ENCODE results near the gene TMEM108.

The TMEM108 gene

GRCh38 chr3:133130168-133130567 lies 92.0 kb downstream of the TMEM108 start:
- TF ChIP-seq ISL1 (CRISPR knock-in tag; IDR thresholded peaks at IDR 0.05) = no peak
- no peak for TF ChIP-seq ZNF8 (CRISPR knock-in tag; IDR thresholded peaks at IDR 0.05)
- no peak for TF ChIP-seq ZFP3 (CRISPR knock-in tag; IDR thresholded peaks at IDR 0.05)
- no peak for TF ChIP-seq TCF4 (CRISPR knock-in tag; IDR thresholded peaks at IDR 0.05; ENCODE audit: borderline replicate concordance)
- no peak for TF ChIP-seq ZNF565 (CRISPR knock-in tag; conservative IDR thresholded peaks at IDR 0.05; ENCODE audit: low read depth)
- no peak for TF ChIP-seq OSR1 (CRISPR knock-in tag; IDR thresholded peaks at IDR 0.05)
- TF ChIP-seq GLIS3 (CRISPR knock-in tag; IDR thresholded peaks at IDR 0.05) = no peak
- TF ChIP-seq PPARA (CRISPR knock-in tag; IDR thresholded peaks at IDR 0.05; ENCODE audit: borderline replicate concordance) = no peak
- no peak for TF ChIP-seq ARNTL (CRISPR knock-in tag; IDR thresholded peaks at IDR 0.05; ENCODE audit: borderline replicate concordance, low read depth)
- TF ChIP-seq ZNF70 (CRISPR knock-in tag; IDR thresholded peaks at IDR 0.05) = no peak
- no peak for TF ChIP-seq SNAI2 (CRISPR knock-in tag; IDR thresholded peaks at IDR 0.05)
- TF ChIP-seq POU6F1 (CRISPR knock-in tag; IDR thresholded peaks at IDR 0.05; ENCODE audit: borderline replicate concordance, low read depth) = no peak
- no peak for TF ChIP-seq ESRRG (CRISPR knock-in tag; IDR thresholded peaks at IDR 0.05)
- TF ChIP-seq, protein P1, sequence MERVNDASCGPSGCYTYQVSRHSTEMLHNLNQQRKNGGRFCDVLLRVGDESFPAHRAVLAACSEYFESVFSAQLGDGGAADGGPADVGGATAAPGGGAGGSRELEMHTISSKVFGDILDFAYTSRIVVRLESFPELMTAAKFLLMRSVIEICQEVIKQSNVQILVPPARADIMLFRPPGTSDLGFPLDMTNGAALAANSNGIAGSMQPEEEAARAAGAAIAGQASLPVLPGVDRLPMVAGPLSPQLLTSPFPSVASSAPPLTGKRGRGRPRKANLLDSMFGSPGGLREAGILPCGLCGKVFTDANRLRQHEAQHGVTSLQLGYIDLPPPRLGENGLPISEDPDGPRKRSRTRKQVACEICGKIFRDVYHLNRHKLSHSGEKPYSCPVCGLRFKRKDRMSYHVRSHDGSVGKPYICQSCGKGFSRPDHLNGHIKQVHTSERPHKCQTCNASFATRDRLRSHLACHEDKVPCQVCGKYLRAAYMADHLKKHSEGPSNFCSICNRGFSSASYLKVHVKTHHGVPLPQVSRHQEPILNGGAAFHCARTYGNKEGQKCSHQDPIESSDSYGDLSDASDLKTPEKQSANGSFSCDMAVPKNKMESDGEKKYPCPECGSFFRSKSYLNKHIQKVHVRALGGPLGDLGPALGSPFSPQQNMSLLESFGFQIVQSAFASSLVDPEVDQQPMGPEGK (CRISPR knock-in tag; IDR thresholded peaks at IDR 0.05; ENCODE audit: borderline replicate concordance) = no peak
- TF ChIP-seq TSHZ2 (CRISPR knock-in tag; IDR thresholded peaks at IDR 0.05) = no peak
- peak; percentile 67 for ATAC-seq

DNA sequence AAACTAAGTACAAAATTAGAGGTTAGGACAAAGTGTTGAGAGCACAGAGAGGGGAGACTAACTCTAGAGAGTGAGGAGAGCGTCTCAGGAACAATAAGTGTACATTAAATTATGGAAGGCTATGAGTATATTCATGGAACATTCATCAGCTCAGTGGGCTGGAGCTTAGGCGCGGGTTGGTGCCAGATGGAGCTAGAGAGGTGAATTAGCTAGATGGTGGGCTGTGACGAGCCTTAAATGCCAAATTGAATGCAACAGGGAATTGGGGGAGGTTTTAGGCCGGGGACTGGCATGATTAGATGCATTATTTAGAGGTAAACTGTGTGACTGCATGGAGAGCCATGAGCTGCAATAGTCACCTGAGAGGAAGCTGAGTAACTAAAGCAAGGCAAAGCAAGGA lies 97.1 kb downstream of the TMEM108 start:
- TF ChIP-seq ZNF565 (CRISPR knock-in tag; conservative IDR thresholded peaks at IDR 0.05; ENCODE audit: low read depth) = no peak
- no peak for TF ChIP-seq ZNF70 (CRISPR knock-in tag; IDR thresholded peaks at IDR 0.05)
- no peak for TF ChIP-seq PPARA (CRISPR knock-in tag; IDR thresholded peaks at IDR 0.05; ENCODE audit: borderline replicate concordance)
- TF ChIP-seq, protein P1 (CRISPR knock-in tag; IDR thresholded peaks at IDR 0.05; ENCODE audit: borderline replicate concordance) = no peak
- no peak for TF ChIP-seq ZNF8 (CRISPR knock-in tag; IDR thresholded peaks at IDR 0.05)
- no peak for ATAC-seq

DNA sequence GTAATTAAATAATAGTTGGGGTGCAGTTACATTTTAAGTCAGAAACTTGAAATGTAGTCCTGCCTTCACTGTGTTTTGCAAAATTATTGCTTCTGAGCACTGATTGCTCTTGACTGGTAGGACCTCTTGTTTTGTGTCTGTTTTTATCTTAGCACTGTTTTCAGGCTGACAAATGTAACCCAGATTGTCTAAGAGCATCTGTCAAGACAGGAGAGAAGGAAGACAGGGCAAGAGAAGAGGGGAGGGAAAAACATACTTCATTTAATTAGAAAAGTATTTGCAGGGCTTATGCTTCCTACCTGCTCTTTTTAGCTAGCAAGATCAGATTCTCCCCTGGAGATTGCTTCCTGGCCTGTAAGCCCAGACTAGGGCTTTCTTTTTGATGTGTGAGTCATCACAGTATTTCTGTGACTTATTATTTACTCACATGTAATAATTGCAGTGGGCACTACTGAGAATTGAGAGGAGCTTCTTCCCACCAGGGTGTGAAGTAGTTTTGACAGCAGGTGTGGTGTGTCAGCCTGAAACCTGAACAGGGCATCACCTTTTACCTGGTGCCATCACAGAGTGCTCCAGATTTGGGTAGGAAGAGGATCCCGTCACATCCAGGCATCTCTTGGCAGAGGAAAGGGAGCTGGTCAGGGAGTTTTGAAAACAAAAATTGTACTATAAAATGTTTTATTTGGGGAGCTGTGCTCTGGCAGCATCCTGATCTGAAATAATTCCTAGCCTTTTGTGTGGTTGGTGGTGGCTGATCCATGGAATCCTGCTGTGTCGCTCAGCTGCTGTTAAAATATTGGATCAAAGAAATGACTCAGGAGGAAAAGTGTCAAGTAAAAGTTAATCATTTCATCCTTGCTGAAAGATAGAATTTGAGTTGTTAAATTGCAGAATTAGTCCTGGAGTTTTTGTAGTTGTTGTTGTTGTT lies 98.2 kb downstream of the TMEM108 start:
- peak; percentile 52 for TF ChIP-seq ISL1 (CRISPR knock-in tag; IDR thresholded peaks at IDR 0.05)
- no peak for TF ChIP-seq RARB (CRISPR knock-in tag; IDR thresholded peaks at IDR 0.05)
- TF ChIP-seq CSDC2 (CRISPR knock-in tag; IDR thresholded peaks at IDR 0.05) = no peak
- no peak for TF ChIP-seq ZNF8 (CRISPR knock-in tag; IDR thresholded peaks at IDR 0.05)
- no peak for TF ChIP-seq ZFP30 (CRISPR knock-in tag; IDR thresholded peaks at IDR 0.05)
- TF ChIP-seq TOX (CRISPR knock-in tag; IDR thresholded peaks at IDR 0.05; ENCODE audit: borderline replicate concordance) = peak; percentile 87
- TF ChIP-seq PPARA (CRISPR knock-in tag; IDR thresholded peaks at IDR 0.05; ENCODE audit: borderline replicate concordance) = no peak
- TF ChIP-seq TCF4 (CRISPR knock-in tag; IDR thresholded peaks at IDR 0.05; ENCODE audit: borderline replicate concordance) = no peak
- TF ChIP-seq CSRNP3 (CRISPR knock-in tag; IDR thresholded peaks at IDR 0.05) = no peak
- TF ChIP-seq GLIS3 (CRISPR knock-in tag; IDR thresholded peaks at IDR 0.05) = no peak
- no peak for TF ChIP-seq ZNF70 (CRISPR knock-in tag; IDR thresholded peaks at IDR 0.05)
- TF ChIP-seq ZC3H10 (CRISPR knock-in tag; IDR thresholded peaks at IDR 0.05) = peak; percentile 42; the same call in 1 of the 2 replicates
- 0 out of 2 replicates have a peak, but pooled peaks have one; percentile 33 for TF ChIP-seq TSHZ2 (CRISPR knock-in tag; IDR thresholded peaks at IDR 0.05)
- no peak for TF ChIP-seq ARNTL (CRISPR knock-in tag; IDR thresholded peaks at IDR 0.05; ENCODE audit: borderline replicate concordance, low read depth)
- peak; percentile 96 for ATAC-seq
